Measurements from ENCODE around the gene FAM219A. TPM values are rescaled to one million over a fixed set of nuclear protein-coding genes. Genes with fewer than 3 reads are reported as not detected.
A peak's percentile ranks its signal among the peaks of the same experiment; 100 is the strongest.
"Not testable (repeated sequence)": the region's sequence is repeated elsewhere in the genome, so short reads cannot be mapped to it uniquely, and the experiment has no call there.

Gene FAM219A
- total RNA-seq, 1 donor from 2014 or later, result 4.0 TPM

DNA sequence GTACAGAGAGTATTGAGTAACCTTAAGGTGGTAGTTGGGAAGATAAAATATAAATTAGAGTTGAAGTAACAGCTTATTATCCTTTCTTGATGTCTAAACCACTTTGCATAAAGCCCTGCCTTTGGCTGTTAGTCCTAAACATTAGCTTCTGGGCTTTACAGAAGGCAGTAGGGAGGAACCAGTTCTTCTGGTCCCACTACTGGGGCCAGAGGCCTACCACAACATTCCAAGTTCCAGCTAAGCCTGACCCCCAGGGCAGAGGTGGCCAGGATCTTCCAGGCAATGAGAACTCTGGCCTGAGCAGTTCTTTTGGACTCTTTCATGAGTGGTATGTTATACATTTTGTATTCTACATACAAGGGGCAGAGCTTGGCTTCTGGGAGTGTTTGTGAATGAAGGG, 26.3 kb upstream of the FAM219A start:
- DNase-seq (ENCODE audit: low read depth in 2 of 2), result no peak

DNA sequence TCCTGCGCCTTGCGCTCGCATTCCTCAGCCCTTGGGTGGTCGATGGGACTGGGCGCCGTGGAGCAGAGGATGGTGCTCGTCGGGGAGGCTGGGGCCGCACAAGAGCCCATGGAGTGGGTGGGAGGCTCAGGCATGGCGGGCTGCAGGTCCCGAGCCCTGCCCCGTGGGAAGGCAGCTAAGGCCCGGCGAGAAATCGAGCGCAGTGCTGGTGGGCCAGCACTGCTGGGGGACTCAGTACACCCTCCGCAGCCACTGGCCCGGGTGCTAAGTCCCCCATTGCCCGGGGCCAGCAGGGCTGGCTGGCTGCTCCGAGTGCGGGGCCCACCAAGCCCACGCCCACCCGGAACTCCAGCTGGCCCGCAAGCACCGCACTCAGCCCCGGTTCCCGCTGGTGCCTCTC, 24.4 kb upstream of the FAM219A start:
- not testable (repeated sequence) for DNase-seq (ENCODE audit: low read depth in 2 of 2)

DNA sequence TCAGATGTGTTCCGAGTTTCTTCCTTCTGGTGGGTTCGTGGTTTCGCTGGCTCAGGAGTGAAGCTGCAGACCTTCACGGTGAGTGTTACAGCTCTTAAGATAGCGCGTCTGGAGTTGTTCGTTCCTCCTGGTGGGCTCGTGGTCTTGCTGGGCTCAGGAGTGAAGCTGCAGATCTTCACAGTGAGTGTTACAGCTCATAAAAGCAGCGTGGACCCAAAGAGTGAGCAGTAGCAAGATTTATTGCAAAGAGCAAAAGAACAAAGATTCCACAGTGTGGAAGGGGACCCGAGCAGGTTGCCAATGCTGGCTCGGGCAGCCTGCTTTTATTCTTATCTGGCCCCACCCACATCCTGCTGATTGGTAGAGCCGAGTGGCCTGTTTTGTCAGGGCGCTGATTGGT, 23.2 kb upstream of the FAM219A start:
- DNase-seq (ENCODE audit: low read depth in 2 of 2), result not testable (repeated sequence)

DNA sequence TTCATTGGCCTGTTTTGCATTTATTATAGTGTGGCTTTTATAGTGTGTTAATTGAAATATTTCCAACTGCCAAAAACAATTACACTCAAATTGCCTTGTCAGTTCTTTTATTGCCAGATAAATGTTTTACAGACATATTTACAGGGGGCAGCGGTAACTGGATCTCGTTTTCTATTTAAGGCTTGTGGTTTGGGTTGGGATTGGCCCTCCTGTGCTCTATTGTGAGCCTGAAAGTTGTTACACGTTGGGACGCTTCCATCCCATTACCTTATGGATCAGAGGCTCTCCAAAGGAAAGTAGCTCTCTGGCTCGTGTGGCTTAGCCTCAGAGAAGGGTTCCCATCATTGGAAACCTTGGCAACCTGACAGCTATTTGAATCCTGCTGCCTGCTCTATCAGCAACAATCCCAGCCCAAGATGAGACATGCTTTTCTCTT, 21.1 kb upstream of the FAM219A start:
- no peak for DNase-seq (ENCODE audit: low read depth in 2 of 2)

GRCh38 chr9:34477541-34477940, 19.2 kb upstream of the FAM219A start:
- DNase-seq (ENCODE audit: low read depth in 2 of 2), result no peak

DNA sequence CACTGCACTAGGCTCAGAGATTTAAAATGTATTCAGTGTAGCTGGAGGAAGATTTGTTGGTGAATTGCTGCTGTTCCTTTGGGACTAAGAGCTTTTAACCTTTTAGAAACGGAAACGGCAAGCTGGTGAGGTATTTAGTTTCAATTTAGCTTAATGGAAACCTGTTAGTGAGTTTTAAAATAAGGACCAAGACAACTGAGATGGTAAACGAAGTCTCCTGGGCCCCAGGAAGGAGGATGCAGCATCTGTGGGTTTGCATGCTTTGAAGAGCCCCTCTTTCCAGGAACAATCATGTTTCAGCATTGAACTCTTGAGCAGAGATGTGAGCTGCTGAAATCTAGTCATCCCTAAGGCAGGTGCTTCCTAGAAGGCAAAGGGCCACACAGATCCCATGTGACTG, 16.7 kb upstream of the FAM219A start:
- no peak for DNase-seq (ENCODE audit: low read depth in 2 of 2)

- no peak for DNase-seq (ENCODE audit: low read depth in 2 of 2)
Measured at GRCh38 chr9:34465468-34465867, 7.1 kb upstream of the FAM219A start.

DNA sequence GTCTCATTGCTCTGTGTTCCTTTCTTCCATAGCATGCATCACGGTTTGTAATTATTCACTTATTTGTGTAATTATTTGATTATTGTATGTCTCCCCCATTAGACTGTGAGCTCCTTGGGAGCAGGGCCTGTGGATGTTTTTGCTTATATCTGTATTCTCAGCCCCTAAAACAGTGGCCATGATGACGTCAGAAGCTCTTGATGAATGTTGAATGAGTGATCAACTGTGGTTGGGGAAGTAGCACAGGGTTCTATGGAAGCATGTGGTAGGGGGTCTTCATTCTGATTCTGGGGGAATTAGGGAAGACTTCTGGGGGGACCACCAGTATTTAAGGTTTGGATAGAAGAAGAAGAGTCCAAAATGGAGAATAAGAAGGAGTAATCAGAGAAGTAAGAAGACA, 6.2 kb upstream of the FAM219A start:
- no peak for DNase-seq (ENCODE audit: low read depth in 2 of 2)

DNA sequence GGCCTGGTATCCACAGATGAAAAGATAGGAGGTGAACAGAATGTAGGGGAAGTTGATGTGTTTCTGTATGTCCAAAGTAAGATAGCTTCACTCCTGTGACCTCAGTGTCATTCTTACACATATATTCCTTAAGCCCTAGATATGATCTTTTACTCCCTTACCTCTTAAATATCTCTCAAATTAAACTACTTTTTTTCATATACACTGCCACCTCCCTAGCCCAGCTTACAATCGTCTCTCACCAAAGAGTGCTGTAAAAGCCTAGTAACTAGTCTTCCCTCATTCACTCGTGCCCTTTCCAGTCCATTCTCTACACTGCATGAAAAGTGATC, 5.5 kb upstream of the FAM219A start:
- DNase-seq (ENCODE audit: low read depth in 2 of 2), result no peak

- DNase-seq (ENCODE audit: low read depth in 2 of 2), result no peak
Measured at GRCh38 chr9:34463098-34463900, 4.9 kb upstream of the FAM219A start.

DNA sequence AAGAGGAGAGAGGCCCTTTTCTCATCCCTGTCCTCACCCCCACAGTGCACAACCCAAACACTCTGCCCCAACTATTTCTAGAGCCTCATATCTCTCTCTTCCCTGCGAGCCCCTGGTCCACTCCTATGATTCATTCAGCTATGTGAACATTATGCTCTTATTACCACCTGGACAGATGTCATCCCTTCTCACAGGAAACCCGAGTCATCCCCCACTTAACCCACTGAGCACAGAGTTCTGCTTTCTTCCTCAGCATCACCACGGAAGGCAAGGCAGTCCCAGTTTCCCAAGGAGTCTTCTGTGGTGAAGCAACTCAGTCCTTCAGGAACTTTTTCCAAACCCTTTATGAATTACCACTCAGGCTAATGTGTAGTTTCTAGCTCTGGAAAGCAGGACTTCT, 1.6 kb upstream of the FAM219A start:
- peak in 1 of 2 donors; percentile 30 for DNase-seq (ENCODE audit: low read depth in 2 of 2)

DNA sequence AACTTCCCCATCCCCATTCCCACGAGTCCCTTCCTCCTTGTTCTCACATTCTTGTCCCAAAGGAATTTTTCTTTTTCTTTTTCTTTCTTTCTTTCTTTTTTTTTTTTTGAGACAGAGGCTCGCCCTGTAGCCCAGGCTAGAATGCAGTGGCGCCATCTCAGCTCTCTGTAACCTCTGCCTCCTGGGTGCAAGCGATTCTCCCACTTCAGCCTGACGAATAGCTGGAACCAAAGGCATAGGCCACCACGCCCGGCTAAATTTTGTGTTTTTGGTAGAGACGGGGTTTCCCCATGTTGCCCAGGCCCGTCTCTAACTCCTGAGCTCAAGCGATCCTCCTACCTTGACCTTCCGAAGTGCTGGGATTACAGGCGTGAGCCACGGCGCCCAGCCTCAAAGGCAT, 986 bp upstream of the FAM219A start:
- no peak for DNase-seq (ENCODE audit: low read depth in 2 of 2)

GRCh38 chr9:34458959-34459340, 580 bp upstream of the FAM219A start:
- DNase-seq (ENCODE audit: low read depth in 2 of 2), result no peak

- peak; percentile 72 to 83 for DNase-seq (ENCODE audit: low read depth in 2 of 2)
Measured at GRCh38 chr9:34457266-34458012, 931 bp downstream of the FAM219A start.

DNA sequence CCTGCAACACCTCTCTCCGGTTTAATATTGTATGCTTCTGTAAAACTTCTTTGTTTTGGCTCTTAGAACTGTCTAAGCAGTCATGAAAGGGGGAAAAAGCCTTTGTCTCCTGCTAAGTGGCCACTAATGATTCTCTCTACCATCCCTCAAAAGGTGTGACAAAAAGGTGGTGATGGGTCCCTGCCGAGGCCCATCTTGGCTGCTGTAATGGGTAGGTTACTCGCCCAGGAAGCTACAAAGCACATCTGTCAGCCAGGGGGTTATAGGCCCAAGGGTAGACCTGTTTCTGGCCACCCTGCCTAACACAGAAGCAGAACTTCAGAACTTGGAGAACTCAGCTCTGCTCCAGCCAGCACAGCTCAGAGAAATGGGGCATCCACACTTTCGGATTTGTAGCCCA, 1.6 kb downstream of the FAM219A start:
- DNase-seq (ENCODE audit: low read depth in 2 of 2), result no peak

GRCh38 chr9:34456151-34456550, 2.2 kb downstream of the FAM219A start:
- peak in 1 of 2 donors; percentile 13 for DNase-seq (ENCODE audit: low read depth in 2 of 2)

- DNase-seq (ENCODE audit: low read depth in 2 of 2), result peak; percentile 9 to 33
Measured at GRCh38 chr9:34454571-34455065, 3.8 kb downstream of the FAM219A start.

DNA sequence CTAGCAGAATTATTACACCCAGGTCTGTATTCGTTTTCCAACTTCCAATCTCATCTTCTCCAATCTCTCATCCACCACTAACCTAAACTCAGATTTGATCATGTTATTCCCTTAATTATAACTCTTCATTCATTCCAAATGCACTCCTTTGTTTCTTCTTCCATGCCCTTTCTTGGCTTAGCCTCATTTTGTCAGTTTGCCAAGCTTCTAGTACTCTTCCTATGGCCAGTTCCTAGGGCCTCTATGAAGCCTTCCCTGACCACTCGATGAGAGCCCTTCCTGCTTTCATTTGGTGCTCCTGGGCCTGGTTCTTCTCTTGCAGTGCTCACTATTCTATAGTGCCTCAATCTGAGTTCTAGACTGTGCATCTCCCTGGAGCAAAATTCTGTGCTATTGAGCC, 5.8 kb downstream of the FAM219A start:
- DNase-seq (ENCODE audit: low read depth in 2 of 2), result peak; percentile 16 to 60

DNA sequence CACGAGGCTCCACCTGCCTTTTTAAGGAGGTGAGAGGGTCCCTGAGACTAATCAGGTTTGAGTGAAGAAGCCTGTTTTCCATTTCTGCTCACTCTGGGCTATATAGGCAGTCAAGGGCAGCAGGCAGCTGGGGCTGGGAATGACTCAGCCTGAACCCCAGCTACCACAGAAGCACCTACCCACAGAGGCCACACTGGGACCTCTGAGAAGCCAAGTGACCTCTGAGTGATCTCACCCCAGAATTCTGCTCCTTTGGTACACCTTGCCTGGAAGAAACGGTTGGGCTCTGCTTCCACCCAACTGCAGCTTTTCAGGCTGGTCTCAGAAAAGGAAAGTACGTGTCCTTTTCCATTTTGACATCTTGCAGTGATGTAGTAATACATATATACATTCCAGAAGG, 6.8 kb downstream of the FAM219A start:
- peak in 1 of 2 donors; percentile 51 for DNase-seq (ENCODE audit: low read depth in 2 of 2)

DNA sequence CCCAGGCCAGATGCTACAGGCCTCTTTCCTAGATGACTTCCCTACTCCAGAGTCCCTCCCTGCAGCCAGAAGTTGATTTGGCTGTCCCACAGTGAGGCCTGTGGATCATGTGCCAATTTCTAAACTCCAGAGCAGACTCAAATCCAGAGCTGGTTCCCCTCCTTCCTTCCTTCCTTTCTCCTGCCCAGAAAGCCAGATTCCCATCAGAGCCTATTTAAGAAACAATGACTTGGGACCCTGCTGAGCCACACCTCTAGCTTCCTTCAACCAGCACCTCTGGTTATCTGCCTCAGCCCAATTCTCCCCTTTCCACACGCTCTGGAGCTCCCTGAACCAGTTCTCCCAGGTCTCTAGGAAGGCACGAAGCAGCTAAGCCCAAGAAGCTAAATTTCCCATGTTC, 7.2 kb downstream of the FAM219A start:
- DNase-seq (ENCODE audit: low read depth in 2 of 2), result peak in 1 of 2 donors; percentile 23

DNA sequence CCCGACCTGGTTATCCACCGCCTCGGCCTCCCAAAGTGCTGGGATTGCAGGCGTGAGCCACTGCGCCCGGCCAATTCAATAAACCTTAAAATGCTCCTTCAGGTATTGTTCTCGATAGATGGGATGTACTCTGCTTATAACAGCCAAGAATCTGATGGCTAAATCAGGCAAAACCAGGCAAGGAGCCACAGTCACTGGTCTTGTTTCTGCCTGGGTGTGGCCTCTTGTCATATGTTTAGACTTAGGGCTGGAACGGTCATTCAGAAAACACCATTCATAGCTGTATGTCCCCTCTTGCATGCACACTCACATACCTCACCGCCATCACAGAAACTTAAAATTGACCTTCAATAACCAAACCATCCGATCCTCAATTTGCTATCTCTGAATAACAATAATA, 7.7 kb downstream of the FAM219A start:
- DNase-seq (ENCODE audit: low read depth in 2 of 2), result no peak

- no peak for DNase-seq (ENCODE audit: low read depth in 2 of 2)
Measured at GRCh38 chr9:34446951-34447350, 11.4 kb downstream of the FAM219A start.

- DNase-seq (ENCODE audit: low read depth in 2 of 2), result no peak
Measured at GRCh38 chr9:34446468-34446891, 11.9 kb downstream of the FAM219A start.
